Neural cell (in vitro differentiated cells): ENCODE data around the gene DIPK1C. TPM values are rescaled to one million over a fixed set of nuclear protein-coding genes. Genes with fewer than 3 reads are reported as not detected.

Experiments
- H2AFZ ChIP-seq: fragments of 200-600, 300-800 bp; sonication (generic), shearing (Covaris generic); 2 replicates; pipeline ENCODE4 v1.6.0; 2014; ENCODE audit warnings: low read depth, mild to moderate bottlenecking, antibody characterized with exemption, low read length, moderate library complexity
- H3F3A ChIP-seq: fragments of 200-600 bp; shearing (Covaris generic); 2 replicates; pipeline ENCODE4 v1.6.1; 2016; ENCODE audit warnings: mild to moderate bottlenecking, moderate library complexity, mixed read lengths, antibody characterized with exemption, low read length; ENCODE audit not compliant: insufficient read depth, poor library complexity, severe bottlenecking
- H3K27ac ChIP-seq: fragments of 200-600, 300-800 bp; sonication (generic), shearing (Covaris generic); 2 replicates; pipeline ENCODE4 v1.5.1; 2014; ENCODE audit warnings: mild to moderate bottlenecking, low read length, moderate library complexity
- H3K27me3 ChIP-seq: fragments of 300-800, 200-600 bp; sonication (generic), shearing (Covaris generic); 2 replicates; pipeline ENCODE4 v1.6.0; 2014; ENCODE audit warnings: mild to moderate bottlenecking, low read depth, low read length, moderate library complexity; ENCODE audit not compliant: insufficient read depth
- H3K36me3 ChIP-seq: fragments of 300-800, 200-600 bp; sonication (generic), shearing (Covaris generic); 2 replicates; pipeline ENCODE4 v1.5.1; 2014; ENCODE audit warnings: mild to moderate bottlenecking, antibody characterized with exemption, low read length, moderate library complexity; ENCODE audit not compliant: insufficient read depth
- H3K4me2 ChIP-seq: fragments of 300-800, 200-600 bp; sonication (generic), shearing (Covaris generic); 2 replicates; pipeline ENCODE4 v1.6.0; 2014; ENCODE audit warnings: mild to moderate bottlenecking, low read length
- H3K4me3 ChIP-seq: fragments of 300-800, 200-600 bp; sonication (generic), shearing (Covaris generic); 2 replicates; pipeline ENCODE4 v1.5.1; 2014; ENCODE audit warnings: mild to moderate bottlenecking, low read length, moderate library complexity
- H3K79me2 ChIP-seq: fragments of 200-600 bp; shearing (Covaris generic); replicated peaks from 2 replicates; pipeline ENCODE4 v1.6.0; 2014; ENCODE audit warnings: mild to moderate bottlenecking, low read length, moderate library complexity; ENCODE audit not compliant: insufficient read depth
- H3K9ac ChIP-seq: fragments of 300-800, 200-600 bp; sonication (generic), shearing (Covaris generic); 2 replicates; pipeline ENCODE4 v1.6.1; 2016; ENCODE audit warnings: mild to moderate bottlenecking, low read length, mixed read lengths
- H3K9me2 ChIP-seq: fragments of 200-600 bp; shearing (Covaris generic); 2 replicates; pipeline ENCODE4 v1.6.1; 2016; ENCODE audit warnings: mild to moderate bottlenecking, low read length, mixed read lengths; ENCODE audit not compliant: insufficient read depth
- H3K9me3 ChIP-seq: fragments of 200-600, 300-800 bp; sonication (generic), shearing (Covaris generic); 2 replicates; pipeline ENCODE4 v1.6.1; 2016; ENCODE audit warnings: mild to moderate bottlenecking, mixed run types, low read length, moderate library complexity, mixed read lengths
- H4K20me1 ChIP-seq: fragments of 200-600 bp; shearing (Covaris generic); 2 replicates; pipeline ENCODE4 v1.6.1; 2016; ENCODE audit warnings: mild to moderate bottlenecking, mixed run types; ENCODE audit not compliant: insufficient read depth
- CTCF ChIP-seq: fragments of 450-650 bp; IDR thresholded peaks from 2 replicates; pipeline ENCODE4 v1.5.1; 2014; ENCODE audit warnings: antibody characterized with exemption, mild to moderate bottlenecking, moderate library complexity; ENCODE audit not compliant: poor library complexity, severe bottlenecking
- EP300 ChIP-seq: fragments of 450-650 bp; conservative IDR thresholded peaks from 2 replicates; pipeline ENCODE4 v1.6.1; 2014; ENCODE audit warnings: antibody characterized with exemption, mild to moderate bottlenecking, moderate library complexity; ENCODE audit not compliant: poor library complexity, severe bottlenecking
- EZH2 ChIP-seq: fragments of 200-600, 300-800 bp; shearing (Covaris generic), sonication (generic); IDR thresholded peaks from 2 replicates; pipeline ENCODE4 v1.6.1; 2014; ENCODE audit warnings: antibody characterized with exemption, low read length, borderline replicate concordance, mild to moderate bottlenecking; ENCODE audit not compliant: insufficient read depth, poor library complexity, severe bottlenecking
- MXI1 ChIP-seq: fragments of 450-650 bp; conservative IDR thresholded peaks from 2 replicates; pipeline ENCODE4 v1.6.1; 2014; ENCODE audit warnings: antibody characterized with exemption, mild to moderate bottlenecking; ENCODE audit not compliant: poor library complexity, severe bottlenecking
- POLR2AphosphoS5 ChIP-seq: IDR thresholded peaks from 2 replicates; pipeline ENCODE4 v1.6.1; 2012
- RAD21 ChIP-seq: fragments of 450-650 bp; conservative IDR thresholded peaks from 2 replicates; pipeline ENCODE4 v1.6.1; 2014; ENCODE audit warnings: antibody characterized with exemption, mild to moderate bottlenecking, moderate library complexity
- SMC3 ChIP-seq: fragments of 450-650 bp; conservative IDR thresholded peaks from 2 replicates; pipeline ENCODE4 v1.6.1; 2014; ENCODE audit warnings: antibody characterized with exemption, mild to moderate bottlenecking, moderate library complexity; ENCODE audit not compliant: poor library complexity
- TAF1 ChIP-seq: IDR thresholded peaks from 2 replicates; pipeline ENCODE4 v1.6.1; 2012; ENCODE audit warnings: low read depth
- polyA plus RNA-seq: library from polyadenylated mRNA; depleted of rRNA; stranded (reverse); fragments of >200 nt; gene quantifications from 2 replicates; pipeline ENCODE4 v1.2.3, GENCODE V29; 2014
- TF ChIP-seq, protein P1 (sequence below): IDR thresholded peaks from 2 replicates; pipeline ENCODE4 v1.6.1; 2012; ENCODE audit warnings: borderline replicate concordance

The DIPK1C gene
- polyA plus RNA-seq, 1 donor from 2014 or later: not detected

- Histone ChIP-seq H3K9me3 (no peaks in the 10 kb centered on the region), H3K4me2 (no peak overlapping the region), H3K4me3 (no peak overlapping the region), H3K27me3 (no peaks in the 10 kb centered on the region), H3K9ac (no peak overlapping the region), H3F3A (no peaks in the 10 kb centered on the region), H3K9me2 (no peaks in the 10 kb centered on the region), H2AFZ (no peak overlapping the region), H3K79me2 (no peaks in the 10 kb centered on the region), H4K20me1 (no peaks in the 10 kb centered on the region), H3K27ac (no peak overlapping the region), H3K36me3 (no peaks in the 10 kb centered on the region)
- no peak for TF ChIP-seq CTCF
Observed at GRCh38 chr18:74390900-74391299, 66.2 kb downstream of the DIPK1C start.

DNA sequence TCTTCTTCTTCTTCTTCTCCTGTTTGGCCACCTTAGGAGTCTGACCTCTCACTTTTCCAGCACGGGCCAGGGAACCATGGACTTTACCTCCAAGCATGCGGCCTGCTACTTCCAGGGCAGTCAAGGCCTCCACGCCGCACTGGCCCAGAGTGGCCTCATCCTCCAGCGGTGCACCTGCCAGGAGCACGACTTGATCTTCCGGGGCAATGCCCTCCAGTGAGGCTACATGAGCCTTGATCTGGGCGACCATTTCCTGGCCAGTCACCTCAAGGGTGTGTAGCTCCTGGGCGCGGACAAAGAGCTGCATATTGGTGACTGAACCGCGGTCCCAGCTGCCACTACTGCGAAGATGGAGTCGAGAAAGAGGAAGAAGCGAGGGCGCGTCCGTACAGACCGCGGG lies 67.1 kb downstream of the DIPK1C start:
- no peaks in the 10 kb centered on the region for H3K9me3 ChIP-seq
- H3K79me2 ChIP-seq: no peaks in the 10 kb centered on the region
- H2AFZ ChIP-seq: no peak overlapping the region
- H3K9me2 ChIP-seq: no peaks in the 10 kb centered on the region
- no peak overlapping the region for H3K9ac ChIP-seq
- H3K4me3 ChIP-seq: no peak overlapping the region
- no peaks in the 10 kb centered on the region for H3F3A ChIP-seq
- H3K27ac ChIP-seq: no peak overlapping the region
- no peaks in the 10 kb centered on the region for H3K27me3 ChIP-seq
- no peak for TF ChIP-seq TAF1
- no peak for TF ChIP-seq POLR2AphosphoS5
- no peak for TF ChIP-seq MXI1
- TF ChIP-seq EP300: no peak
- TF ChIP-seq, protein P1, sequence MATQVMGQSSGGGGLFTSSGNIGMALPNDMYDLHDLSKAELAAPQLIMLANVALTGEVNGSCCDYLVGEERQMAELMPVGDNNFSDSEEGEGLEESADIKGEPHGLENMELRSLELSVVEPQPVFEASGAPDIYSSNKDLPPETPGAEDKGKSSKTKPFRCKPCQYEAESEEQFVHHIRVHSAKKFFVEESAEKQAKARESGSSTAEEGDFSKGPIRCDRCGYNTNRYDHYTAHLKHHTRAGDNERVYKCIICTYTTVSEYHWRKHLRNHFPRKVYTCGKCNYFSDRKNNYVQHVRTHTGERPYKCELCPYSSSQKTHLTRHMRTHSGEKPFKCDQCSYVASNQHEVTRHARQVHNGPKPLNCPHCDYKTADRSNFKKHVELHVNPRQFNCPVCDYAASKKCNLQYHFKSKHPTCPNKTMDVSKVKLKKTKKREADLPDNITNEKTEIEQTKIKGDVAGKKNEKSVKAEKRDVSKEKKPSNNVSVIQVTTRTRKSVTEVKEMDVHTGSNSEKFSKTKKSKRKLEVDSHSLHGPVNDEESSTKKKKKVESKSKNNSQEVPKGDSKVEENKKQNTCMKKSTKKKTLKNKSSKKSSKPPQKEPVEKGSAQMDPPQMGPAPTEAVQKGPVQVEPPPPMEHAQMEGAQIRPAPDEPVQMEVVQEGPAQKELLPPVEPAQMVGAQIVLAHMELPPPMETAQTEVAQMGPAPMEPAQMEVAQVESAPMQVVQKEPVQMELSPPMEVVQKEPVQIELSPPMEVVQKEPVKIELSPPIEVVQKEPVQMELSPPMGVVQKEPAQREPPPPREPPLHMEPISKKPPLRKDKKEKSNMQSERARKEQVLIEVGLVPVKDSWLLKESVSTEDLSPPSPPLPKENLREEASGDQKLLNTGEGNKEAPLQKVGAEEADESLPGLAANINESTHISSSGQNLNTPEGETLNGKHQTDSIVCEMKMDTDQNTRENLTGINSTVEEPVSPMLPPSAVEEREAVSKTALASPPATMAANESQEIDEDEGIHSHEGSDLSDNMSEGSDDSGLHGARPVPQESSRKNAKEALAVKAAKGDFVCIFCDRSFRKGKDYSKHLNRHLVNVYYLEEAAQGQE: no peak
- TF ChIP-seq EZH2: no peak
- no peak for TF ChIP-seq RAD21
- TF ChIP-seq CTCF: no peak
- TF ChIP-seq SMC3: no peak
- H3K4me2 ChIP-seq: no peak overlapping the region
- no peaks in the 10 kb centered on the region for H3K36me3 ChIP-seq
- no peaks in the 10 kb centered on the region for H4K20me1 ChIP-seq
